Activated T-helper 17 cell treated with anti-CD3 and anti-CD28 coated beads, Interleukin-2, amount 50 U/mL, for 72 hours (primary cell): ENCODE measurements around the gene BLTP3B. TPM values are rescaled to one million over a fixed set of nuclear protein-coding genes. Genes with fewer than 3 reads are reported as not detected.

Experiments
- ATAC-seq: fragments of 150-1000 bp; cut with Tn5 transposase; replicated peaks from 2 replicates; pipeline ENCODE4 v1.10.0; 2021; ENCODE audit warnings: mild to moderate bottlenecking, moderate library complexity
- H3K27ac Mint-ChIP-seq: one replicate; pipeline ENCODE4 v1.8.0; 2022; ENCODE audit warnings: mixed read lengths
- H3K27me3 Mint-ChIP-seq: one replicate; pipeline ENCODE4 v1.8.0; 2022; ENCODE audit warnings: mixed read lengths
- H3K36me3 Mint-ChIP-seq: one replicate; pipeline ENCODE4 v1.8.0; 2022; ENCODE audit warnings: low read depth, mild to moderate bottlenecking, mixed read lengths
- H3K4me1 Mint-ChIP-seq: one replicate; pipeline ENCODE4 v1.8.0; 2022; ENCODE audit warnings: mixed read lengths
- H3K4me3 Mint-ChIP-seq: one replicate; pipeline ENCODE4 v1.8.0; 2022; ENCODE audit warnings: mild to moderate bottlenecking, mixed read lengths
- H3K9me3 Mint-ChIP-seq: one replicate; pipeline ENCODE4 v1.8.0; 2022; ENCODE audit warnings: mixed read lengths
- total RNA-seq, 2 donors: library from RNA; stranded (reverse); gene quantifications; one replicate each; pipeline ENCODE4 v1.2.3, GENCODE V29; 2022

BLTP3B gene
- total RNA-seq, 2 donors from 2014 or later: 45.6 to 51.1 TPM

DNA sequence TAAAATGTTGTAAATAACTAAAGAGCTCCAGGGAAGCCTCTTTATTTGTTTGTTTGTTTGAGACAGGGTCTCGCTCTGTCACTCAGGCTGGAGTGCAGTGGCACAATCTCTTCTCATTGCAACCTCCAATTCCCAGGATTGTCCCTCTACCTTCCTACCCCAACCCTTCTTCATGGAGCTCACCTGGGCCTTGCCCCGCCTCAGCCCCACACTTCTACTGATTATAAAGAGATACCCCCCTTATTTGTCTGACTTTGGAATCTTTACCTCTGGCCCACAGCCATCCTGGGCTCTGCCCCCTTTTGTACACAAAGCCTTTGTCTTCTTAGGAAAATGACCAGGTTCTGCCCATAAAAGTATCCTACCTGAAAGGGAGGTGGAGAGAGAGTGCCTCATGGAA, 9.1 kb upstream of the BLTP3B start:
- Mint-ChIP-seq H3K4me1 (peaks cover 12% of the 10 kb centered on the region), H3K27me3 (no peaks in the 10 kb centered on the region), H3K4me3 (no peak overlapping the region), H3K36me3 (no peaks in the 10 kb centered on the region), H3K9me3 (no peaks in the 10 kb centered on the region), H3K27ac (no peak overlapping the region)
- no peak for ATAC-seq

DNA sequence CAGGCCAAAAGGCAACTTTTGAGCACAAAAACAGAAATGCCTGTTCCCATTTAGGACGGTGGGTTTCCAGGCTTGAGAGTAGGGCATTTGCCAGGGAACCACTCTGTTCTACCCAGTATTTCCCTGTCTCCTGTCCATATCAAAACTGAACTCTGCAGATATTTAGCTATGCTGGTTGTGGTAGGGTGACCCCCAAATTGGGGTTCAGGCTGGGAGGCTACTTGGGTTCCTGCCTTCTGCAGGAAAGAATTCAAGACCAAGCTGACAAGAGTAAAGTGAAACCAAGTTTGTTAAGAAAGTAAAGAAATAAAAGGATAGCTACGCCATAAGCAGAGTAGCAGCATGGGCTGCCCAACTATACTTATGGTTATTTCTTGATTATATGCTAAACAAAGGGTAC, 3.6 kb upstream of the BLTP3B start:
- no peak for ATAC-seq
- no peaks in the 10 kb centered on the region for H3K9me3 Mint-ChIP-seq
- H3K36me3 Mint-ChIP-seq: peaks cover 8% of the 10 kb centered on the region
- H3K4me3 Mint-ChIP-seq: no peak overlapping the region
- H3K27me3 Mint-ChIP-seq: no peaks in the 10 kb centered on the region
- peaks cover 19% of the 10 kb centered on the region for H3K4me1 Mint-ChIP-seq
- no peak overlapping the region for H3K27ac Mint-ChIP-seq

DNA sequence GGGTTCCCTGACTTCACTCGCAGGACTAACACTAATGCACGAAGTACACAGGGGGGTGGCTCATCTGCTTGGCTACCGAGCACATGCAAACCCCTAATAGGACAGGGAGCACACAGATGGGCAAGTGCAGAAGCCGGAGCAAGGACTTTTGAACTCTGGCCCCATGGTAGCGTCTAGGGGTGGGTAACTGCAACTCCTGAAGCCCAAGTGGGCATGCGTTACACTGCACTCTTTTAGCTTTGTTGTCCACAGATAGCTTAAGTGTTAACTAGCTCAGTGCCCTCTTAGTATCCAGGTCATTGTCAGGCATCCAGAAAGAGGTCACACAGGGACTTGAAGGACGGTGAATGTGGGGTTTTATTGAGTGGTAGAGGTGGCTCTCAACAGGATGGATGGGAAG, 3.0 kb upstream of the BLTP3B start:
- peaks cover 19% of the 10 kb centered on the region for H3K4me1 Mint-ChIP-seq
- no peak overlapping the region for H3K27ac Mint-ChIP-seq
- H3K9me3 Mint-ChIP-seq: no peaks in the 10 kb centered on the region
- ATAC-seq: no peak
- no peaks in the 10 kb centered on the region for H3K27me3 Mint-ChIP-seq
- peaks cover 12% of the 10 kb centered on the region for H3K36me3 Mint-ChIP-seq
- no peak overlapping the region for H3K4me3 Mint-ChIP-seq

DNA sequence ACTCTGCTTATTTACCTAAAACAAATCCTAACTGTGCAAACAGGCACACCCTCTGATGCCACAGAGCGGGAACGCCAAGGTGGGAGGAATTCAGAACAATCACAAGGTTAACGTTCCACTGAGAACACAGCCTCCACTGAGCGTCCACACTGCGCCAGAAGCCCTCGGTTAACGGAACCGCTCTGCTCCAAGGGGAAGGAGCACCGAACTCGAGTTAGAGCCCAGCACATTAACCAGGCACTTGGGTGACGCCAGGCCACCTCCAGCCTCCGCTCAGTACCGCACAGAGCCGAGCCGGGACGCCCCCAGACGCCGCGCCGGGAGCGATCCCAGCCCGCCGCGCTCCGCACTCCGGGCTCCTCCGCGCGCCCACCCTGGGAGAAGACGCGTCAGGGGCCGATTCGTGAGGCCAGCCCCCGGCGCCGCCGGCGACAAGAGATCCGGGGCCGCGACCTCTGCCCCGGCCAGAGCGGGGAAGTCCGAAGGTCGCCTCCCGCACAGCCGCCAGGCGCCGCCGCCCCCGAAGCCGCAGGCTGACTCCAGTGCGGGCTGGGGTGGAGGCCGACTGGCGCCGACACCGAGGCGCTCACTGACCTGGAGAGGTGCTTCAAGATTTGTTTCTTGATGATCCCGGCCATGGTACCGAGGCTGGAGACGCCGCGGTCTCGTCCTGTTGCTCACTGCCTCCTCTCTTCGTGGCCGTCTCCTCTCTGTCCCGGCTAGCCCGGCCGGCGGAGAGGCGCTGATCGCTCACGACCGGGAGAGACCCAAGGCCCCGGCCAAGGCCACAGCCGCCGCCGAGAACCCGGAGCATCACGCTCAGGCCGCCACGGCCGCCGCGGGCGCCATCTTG, 450 bp downstream of the BLTP3B start:
- Mint-ChIP-seq H3K27me3 (no peaks in the 10 kb centered on the region), H3K27ac (peak overlapping the region; percentile 100), H3K9me3 (no peaks in the 10 kb centered on the region), H3K4me1 (peaks cover 35% of the 10 kb centered on the region), H3K4me3 (peak overlapping the region; percentile 97), H3K36me3 (peaks cover 34% of the 10 kb centered on the region)
- ATAC-seq: peak; percentile 67

DNA sequence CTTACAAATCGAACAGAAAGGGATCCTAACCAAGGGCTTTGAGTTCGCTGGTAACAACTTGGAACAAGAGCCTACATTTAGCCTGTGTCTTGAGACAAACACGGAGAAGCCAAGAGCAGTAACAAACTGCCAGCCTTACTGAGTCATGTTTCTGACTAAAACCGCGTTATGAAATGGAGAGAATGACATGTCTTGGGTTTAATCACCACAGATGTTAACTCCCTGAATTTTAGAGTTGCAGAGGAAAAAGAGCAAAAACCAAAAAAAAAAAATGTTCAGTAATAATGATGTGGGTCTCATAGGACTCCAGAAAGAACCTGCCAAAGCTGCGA, 1.0 kb downstream of the BLTP3B start:
- H3K36me3 Mint-ChIP-seq: peaks cover 34% of the 10 kb centered on the region
- ATAC-seq: peak; percentile 81
- H3K27me3 Mint-ChIP-seq: no peaks in the 10 kb centered on the region

DNA sequence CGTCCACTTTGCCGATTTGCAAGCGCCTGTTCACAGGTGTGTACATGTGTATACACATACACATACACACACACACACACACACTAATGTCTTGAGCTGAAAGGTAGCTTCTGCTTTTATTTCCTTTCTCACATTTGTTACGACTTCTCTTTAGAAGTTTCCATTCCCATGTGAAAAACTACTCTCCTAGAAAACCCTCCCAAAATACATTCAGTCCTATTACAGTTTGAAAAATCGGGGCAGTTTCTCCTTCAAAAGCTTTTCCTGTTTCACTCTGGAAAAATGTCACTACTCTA, 3.9 kb downstream of the BLTP3B start:
- ATAC-seq: no peak

More for the DNA sequence above, 1.0 kb downstream of the BLTP3B start:
- Mint-ChIP-seq H3K4me3 (peak overlapping the region; percentile 97), H3K9me3 (no peaks in the 10 kb centered on the region), H3K4me1 (peaks cover 39% of the 10 kb centered on the region), H3K27ac (peak overlapping the region; percentile 100)

DNA sequence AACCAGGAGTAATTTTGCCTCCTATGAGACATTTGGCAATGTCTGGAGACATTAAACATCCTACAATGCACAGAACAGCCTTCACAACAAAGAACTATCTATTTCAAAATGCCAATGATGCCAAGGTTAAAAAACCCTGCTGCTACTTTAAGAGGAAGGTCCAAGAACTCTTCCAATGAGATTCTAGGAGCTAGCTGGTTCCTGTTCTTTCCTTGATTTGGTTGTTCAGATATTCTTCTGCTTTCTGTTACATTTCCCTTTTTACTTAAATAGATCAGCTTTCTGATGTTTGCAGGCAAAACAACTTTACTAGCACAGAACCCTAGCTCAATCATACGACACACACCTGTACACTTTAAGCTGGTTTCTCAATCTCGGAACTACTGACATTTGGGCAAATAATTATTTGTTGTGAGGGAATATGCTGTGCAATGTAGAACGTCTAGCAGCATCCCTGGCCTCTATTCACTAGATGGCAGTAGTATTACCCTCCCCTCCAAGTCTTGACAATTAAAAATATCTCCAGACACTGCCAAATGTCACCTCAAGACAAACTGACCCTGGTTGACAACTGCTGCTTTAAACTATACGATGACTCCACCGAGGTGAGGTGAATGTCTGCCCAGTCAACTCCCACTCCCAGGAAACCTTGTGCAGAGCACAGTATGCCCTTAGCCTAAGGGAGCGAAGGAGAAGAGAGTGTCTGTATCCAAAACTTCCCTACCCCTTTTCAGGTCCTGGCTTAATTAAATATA, 4.4 kb downstream of the BLTP3B start:
- ATAC-seq: no peak
- Mint-ChIP-seq H3K4me1 (peaks cover 46% of the 10 kb centered on the region), H3K36me3 (peaks cover 44% of the 10 kb centered on the region), H3K27me3 (no peaks in the 10 kb centered on the region), H3K4me3 (peak overlapping the region; percentile 97), H3K27ac (peak overlapping the region; percentile 42), H3K9me3 (no peaks in the 10 kb centered on the region)

More for the DNA sequence above, 3.9 kb downstream of the BLTP3B start:
- Mint-ChIP-seq H3K27me3 (no peaks in the 10 kb centered on the region), H3K4me3 (peak overlapping the region; percentile 97), H3K9me3 (no peaks in the 10 kb centered on the region), H3K36me3 (peaks cover 44% of the 10 kb centered on the region), H3K27ac (peak overlapping the region; percentile 42), H3K4me1 (peaks cover 46% of the 10 kb centered on the region)

DNA sequence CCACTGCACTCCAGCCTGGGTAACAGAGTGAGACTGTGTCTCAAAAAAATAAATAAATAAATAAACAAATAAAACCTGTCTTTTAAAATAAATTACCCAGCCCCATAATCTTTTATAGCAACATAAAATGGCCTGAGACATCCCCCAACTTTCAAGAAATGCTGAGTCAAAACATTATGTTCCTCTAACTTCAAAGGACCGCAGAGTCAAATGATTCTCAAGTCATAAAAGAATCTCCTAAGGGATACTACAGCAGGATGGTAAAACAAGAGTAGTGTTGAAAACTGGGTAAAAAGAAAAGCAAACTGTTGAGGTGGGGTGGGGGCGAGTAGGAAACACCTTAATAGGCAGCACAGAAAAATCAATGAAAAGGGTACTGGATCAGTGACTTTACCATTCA, 9.5 kb downstream of the BLTP3B start:
- ATAC-seq: peak; percentile 21
- Mint-ChIP-seq H3K36me3 (peaks cover 10% of the 10 kb centered on the region), H3K9me3 (no peaks in the 10 kb centered on the region), H3K27ac (no peak overlapping the region), H3K27me3 (no peaks in the 10 kb centered on the region), H3K4me3 (no peak overlapping the region), H3K4me1 (peaks cover 33% of the 10 kb centered on the region)

DNA sequence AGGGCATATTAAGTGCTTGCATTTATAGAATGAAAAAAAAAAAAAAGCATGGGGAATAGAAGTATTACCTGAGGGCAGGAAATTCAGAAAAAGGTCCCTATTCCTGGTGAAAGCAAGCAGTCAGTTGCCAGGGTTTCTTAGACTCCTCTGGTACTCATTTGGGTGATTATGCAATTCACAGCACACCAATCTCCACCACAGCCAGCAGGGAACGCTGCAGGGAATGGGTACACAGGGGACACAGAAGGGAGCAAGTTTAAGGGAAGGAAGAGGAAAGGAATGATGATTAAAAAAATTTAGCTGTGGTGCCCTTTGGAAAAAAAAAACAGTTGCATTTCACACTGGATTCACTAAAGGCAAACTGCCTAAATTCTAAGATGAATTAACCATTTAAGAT, 14.2 kb downstream of the BLTP3B start:
- peak overlapping the region; percentile 29 for H3K4me3 Mint-ChIP-seq
- peak overlapping the region; percentile 31 for H3K27ac Mint-ChIP-seq
- no peak for ATAC-seq
- peaks cover 18% of the 10 kb centered on the region for H3K4me1 Mint-ChIP-seq
- H3K36me3 Mint-ChIP-seq: peaks cover 12% of the 10 kb centered on the region
- H3K27me3 Mint-ChIP-seq: no peaks in the 10 kb centered on the region
- no peaks in the 10 kb centered on the region for H3K9me3 Mint-ChIP-seq

DNA sequence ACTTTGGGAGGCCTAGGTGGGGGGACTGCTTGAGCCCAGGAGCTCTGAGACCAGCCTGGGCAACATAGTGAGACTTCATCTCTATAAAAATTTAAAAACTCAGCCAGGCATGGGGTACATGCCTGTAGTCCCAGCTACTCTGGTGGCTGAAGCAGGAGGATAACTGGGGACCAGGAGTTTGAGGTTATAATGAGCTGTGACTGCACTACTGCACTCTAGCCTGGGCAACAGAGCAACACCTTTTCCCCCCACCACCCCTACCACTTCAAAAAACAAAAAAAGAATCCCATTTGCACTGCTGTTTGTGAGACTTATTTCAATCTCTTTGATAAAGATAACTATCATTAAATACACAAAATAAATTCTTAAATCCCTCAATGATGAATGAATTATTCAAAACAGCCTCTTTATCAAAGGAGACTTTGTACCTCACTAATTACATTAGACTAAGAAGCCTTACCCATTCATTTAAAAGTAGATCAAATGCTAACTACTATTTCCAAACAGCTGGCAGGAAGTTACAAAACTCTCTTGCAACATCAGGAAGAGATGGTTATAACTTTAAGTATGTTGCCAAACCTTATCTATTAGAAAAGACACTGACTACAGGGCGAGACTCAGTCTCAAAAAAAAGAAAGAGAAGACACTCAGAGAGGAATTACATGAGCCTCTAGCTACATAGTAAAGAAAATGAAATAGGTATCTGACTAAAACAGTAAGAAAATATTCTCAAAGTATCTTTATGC, 14.7 kb downstream of the BLTP3B start:
- no peaks in the 10 kb centered on the region for H3K9me3 Mint-ChIP-seq
- H3K4me1 Mint-ChIP-seq: peaks cover 15% of the 10 kb centered on the region
- peak overlapping the region; percentile 29 for H3K4me3 Mint-ChIP-seq
- H3K27ac Mint-ChIP-seq: peak overlapping the region; percentile 31
- no peaks in the 10 kb centered on the region for H3K27me3 Mint-ChIP-seq
- peaks cover 14% of the 10 kb centered on the region for H3K36me3 Mint-ChIP-seq
- no peak for ATAC-seq

DNA sequence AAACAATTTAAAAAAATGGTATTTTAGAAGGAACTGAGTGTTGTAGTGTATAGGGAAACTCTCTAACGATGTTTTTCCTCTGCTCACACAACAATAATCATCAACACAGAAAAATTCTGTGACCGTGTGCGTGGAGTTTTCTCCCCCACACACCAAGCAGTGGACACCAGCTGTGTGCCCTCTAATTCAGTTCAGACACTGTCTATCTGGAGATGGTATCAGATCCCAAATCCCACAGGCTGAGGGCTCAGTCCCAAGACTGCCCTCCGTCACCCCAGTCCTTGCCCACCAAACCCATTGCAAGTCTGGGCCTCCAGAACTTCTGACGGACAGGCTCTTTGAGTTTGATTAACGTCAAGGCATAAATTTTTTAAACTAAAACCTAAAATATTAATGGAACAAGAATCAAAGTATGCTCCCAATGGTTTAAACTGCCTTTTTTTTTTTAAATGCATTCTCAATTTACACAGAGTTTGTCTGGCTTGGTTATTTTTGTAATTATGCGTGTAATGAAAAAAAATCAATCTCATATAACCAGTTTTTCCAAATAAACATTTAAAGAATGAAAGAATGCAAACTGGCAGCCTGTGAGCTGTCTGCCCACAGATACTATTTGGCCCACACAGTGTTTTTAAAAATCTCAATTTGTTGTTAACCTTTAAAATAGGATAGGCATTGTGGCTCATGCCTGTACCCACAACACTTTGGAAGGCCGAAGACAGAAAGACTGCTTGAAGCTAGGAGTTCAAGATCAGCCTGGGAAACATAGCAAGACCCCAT, 19.2 kb downstream of the BLTP3B start:
- ATAC-seq: no peak
- Mint-ChIP-seq H3K27me3 (no peaks in the 10 kb centered on the region), H3K9me3 (peaks cover 4% of the 10 kb centered on the region), H3K4me1 (peaks cover 12% of the 10 kb centered on the region), H3K4me3 (no peak overlapping the region), H3K27ac (no peak overlapping the region), H3K36me3 (peaks cover 24% of the 10 kb centered on the region)

DNA sequence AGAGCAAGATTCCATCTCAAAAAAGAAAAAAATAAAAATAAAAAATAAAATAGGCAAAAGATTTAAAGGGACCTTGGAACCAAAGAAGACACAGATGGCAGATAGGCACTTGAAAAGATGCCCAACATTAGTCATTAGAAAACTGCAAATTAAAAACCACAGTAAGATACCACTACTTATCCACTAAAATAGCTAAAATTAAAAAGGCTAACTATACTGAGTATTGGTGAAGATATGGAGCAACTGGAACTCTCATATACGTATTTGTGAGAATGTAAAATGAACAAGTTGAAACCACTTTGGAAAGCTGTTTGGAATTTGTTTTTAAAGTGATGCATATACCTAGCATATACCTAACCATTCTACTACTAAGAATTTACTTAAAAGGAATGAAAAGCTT, 22.3 kb downstream of the BLTP3B start:
- ATAC-seq: no peak
- H3K9me3 Mint-ChIP-seq: peaks cover 4% of the 10 kb centered on the region
- H3K36me3 Mint-ChIP-seq: peaks cover 23% of the 10 kb centered on the region
- H3K4me3 Mint-ChIP-seq: no peak overlapping the region
- H3K27ac Mint-ChIP-seq: no peak overlapping the region
- no peaks in the 10 kb centered on the region for H3K27me3 Mint-ChIP-seq
- H3K4me1 Mint-ChIP-seq: peaks cover 6% of the 10 kb centered on the region

DNA sequence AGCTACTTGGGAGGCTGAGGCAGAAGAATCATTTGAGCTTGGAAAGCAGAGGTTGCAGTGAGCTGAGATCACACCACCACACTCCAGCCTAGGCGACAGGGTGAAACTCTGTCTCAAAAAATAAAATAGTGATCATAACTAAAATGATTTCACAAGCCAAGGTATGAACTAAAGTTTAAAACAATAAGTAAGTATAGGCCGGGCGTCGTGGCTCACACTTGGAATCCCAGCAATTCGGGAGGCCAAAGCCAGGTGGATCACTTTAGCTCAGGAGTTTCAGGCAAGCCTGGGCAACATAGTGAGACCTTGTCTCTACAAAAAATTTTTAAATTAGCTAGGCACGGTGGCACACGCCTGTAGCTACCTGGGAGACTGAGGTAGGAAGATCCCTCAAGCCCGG, 27.4 kb downstream of the BLTP3B start:
- Mint-ChIP-seq H3K9me3 (peaks cover 2% of the 10 kb centered on the region), H3K27ac (no peak overlapping the region), H3K36me3 (peaks cover 23% of the 10 kb centered on the region), H3K27me3 (no peaks in the 10 kb centered on the region), H3K4me1 (peaks cover 19% of the 10 kb centered on the region), H3K4me3 (no peak overlapping the region)
- no peak for ATAC-seq

DNA sequence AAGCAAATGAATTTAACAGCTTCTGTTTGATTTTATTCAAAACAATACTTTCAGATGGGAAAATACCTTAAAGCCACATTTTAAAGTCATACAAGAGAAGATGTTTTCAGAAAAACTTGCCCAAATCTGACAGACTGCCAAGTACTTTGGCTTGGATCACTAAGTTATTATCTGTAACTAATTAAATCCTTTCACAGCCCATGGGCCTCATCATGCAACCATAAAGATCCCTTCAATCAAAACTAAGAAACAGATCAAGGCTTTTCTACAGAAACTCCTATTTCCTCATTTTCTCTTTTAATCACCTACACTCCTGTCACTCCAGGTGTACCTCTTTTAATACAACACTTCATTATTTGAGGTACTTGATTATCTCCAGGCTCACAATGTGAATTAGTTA, 28.1 kb downstream of the BLTP3B start:
- Mint-ChIP-seq H3K4me3 (no peak overlapping the region), H3K27me3 (no peaks in the 10 kb centered on the region)

More for the DNA sequence above, 28.1 kb downstream of the BLTP3B start:
- Mint-ChIP-seq H3K4me1 (peaks cover 22% of the 10 kb centered on the region), H3K36me3 (peaks cover 28% of the 10 kb centered on the region), H3K27ac (no peak overlapping the region), H3K9me3 (peaks cover 5% of the 10 kb centered on the region)
- ATAC-seq: no peak
